Superior temporal gyrus (tissue), 1 donor: ENCODE data around the gene PKIB.
"Not testable (repeated sequence)": the region's sequence is repeated elsewhere in the genome, so short reads cannot be mapped to it uniquely, and the experiment has no call there.

Experiments used
- DNase-seq: peaks from one replicate; pipeline ENCODE4 v3.0.0-alpha.2; 2016; ENCODE audit errors: extremely low spot score

The PKIB gene

DNA sequence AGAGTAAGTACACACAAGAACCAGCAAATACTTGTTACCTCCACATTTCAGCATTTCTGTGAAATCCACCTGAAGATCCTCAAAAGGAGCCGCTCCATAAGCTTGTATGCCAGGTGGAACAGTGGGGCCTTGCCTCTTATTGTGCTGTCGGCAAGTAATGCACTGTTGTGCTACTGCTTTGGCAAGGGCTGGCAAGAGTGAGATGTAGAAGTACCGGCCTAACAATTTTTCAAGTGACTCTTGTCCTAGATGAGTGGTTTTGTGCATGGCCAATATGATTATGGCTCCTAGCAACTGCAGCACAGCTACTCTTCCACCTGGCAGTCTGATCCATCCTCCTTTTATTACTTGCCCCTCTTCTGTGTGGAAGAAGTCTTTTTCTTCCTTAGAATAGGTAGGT, 134.7 kb downstream of the PKIB start:
- not testable (repeated sequence) for DNase-seq

DNA sequence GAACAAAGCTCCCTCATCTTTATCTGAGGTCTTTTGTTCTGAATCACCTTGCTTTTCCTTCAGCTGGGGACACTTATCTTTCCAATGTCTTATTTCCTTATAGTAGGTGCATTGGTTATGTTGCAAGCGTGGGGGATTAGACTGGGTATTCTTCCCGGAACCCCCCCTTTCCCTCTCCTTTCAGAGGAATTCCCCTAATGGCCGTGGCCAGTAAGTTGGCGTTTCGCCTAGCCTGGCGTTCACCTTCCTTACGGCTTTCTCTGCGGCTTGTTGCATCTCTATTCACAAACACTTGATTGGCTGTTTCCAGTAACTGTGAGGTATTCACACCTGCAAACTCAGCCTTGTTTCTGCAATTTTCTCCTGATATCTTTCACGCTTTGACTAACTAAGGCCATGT, 136.5 kb downstream of the PKIB start:
- DNase-seq: no peak

DNA sequence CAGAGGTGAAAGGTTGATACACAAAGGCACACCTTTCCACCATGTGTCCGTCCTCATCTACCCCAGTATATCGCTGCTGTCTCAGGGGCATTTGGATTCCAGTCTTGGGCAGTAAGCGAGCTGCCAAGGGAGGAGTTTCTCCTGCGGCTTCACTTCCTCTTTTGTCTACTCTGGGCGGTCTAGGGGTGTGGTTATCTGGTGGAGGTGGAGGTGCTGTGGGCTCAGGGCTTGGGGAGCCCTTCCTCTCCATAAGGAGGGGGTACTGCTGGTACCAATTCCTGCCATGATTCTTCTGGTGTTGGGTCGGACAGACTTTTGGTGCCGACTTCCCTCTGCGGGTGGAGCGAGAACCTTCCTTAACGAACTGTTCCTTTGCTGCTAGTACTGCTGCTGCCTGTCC, 137.4 kb downstream of the PKIB start:
- no peak for DNase-seq

DNA sequence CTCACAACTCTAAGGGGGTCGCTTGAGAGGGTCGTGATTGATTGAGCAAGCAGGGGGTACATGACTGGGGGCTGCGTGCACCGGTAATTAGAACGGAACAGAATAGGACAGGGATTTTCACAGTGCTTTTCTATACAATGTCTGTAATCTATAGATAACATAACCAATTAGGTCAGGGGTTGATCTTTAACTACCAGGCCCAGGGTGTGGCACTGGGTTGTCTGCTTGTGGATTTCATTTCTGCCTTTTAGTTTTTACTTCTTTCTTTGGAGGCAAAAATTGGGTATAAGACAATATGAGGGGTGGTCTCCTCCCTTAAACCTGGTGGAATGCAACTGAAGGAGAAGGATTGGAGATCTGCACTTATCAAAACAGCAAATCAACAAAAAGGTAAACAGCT, 138.7 kb downstream of the PKIB start:
- not testable (repeated sequence) for DNase-seq

DNA sequence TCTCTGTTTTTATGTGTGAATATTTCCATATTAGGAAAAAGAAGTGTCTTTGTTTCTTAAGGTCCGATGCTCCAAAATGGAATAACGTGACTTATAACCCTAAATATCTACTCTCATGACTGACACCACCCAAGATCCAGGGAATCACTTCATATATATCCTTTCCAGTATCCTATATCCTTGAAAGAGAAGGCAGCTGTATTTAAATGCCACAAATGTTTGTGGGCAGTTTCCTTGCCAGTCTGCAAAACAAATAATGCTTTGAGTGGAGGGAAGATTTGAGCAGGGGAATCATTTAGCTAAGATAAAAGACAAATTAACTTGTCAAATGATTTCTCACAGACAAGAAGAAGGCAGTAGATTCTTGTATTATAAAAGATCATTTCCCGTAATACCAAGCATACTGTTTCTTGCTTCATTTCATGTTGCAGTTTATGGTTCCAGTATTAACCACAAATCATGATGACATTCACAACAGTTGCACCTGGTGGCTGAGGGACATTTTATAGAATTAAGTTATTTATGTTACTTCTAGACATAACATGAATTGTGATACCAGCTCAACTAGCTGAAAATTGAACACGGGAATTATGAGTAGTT, 139.3 kb downstream of the PKIB start:
- DNase-seq: no peak

DNA sequence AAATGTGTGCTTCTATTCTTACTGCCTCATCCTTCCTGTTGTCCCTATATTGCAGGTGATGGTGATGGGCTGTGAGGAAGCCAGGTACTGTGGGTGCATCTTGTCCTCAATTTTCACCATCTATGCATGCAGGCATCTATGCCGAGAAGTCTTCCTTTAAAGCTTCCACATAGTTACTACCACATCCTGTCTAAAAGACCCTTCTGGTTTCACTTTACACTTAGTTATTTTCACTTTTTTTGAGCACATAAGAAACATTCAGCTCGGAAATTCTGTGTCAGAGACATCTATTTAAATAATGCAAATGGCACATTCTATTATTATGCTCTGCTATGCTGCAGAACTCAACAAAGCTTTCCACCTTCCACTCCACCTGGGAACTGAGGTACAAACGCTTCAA, 141.1 kb downstream of the PKIB start:
- DNase-seq: no peak

DNA sequence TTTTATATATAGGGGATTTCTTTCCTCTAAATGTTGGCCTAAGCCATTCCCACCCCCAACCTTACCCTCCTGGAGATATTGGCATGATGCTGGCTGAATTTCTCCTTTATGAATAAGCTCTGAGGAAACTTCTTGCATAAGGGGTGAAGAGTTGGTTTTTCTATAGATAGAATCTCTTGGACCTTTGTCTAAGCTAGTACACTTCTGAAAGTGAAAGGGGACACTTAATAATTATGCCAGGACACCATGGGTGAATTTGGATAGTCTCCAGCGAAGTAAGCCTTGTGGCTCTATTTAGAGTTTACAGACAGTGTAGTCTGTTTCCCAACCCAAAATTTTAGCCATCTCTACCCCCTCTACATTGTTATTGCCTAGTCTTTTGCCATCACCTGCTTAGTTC, 142.3 kb downstream of the PKIB start:
- DNase-seq: no peak

DNA sequence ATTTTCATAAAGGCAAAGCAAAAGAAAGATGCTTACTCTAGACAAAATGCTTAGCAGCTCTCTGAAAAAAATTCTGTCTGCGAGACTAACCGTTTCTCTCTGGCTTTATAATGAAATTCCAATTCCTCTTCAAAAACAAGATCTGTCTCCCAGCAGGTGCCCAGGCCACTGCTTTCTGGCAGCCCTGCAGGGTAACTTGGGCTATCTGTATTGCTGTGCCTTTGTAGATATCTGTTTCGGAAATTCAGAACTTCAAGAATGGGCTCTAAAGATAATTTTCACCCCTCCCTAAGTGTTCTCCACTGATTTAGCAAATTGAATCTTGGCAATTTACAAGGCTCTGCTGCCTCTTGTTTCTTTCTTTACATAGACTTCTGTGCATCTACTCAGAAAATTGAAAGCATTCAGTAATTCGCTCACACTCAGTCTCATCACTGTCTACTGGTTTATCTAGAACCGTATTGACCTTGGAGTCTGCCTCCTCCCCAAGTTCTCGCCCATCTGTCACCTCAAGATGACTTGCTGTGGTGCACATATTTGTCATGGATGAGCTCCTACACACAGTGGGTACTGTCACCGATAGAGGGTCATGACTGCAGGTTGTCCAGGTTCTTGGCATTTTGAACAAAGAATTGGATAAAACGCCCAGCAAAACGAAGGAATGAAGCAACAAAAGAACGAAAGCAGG, 142.9 kb downstream of the PKIB start:
- DNase-seq: no peak

DNA sequence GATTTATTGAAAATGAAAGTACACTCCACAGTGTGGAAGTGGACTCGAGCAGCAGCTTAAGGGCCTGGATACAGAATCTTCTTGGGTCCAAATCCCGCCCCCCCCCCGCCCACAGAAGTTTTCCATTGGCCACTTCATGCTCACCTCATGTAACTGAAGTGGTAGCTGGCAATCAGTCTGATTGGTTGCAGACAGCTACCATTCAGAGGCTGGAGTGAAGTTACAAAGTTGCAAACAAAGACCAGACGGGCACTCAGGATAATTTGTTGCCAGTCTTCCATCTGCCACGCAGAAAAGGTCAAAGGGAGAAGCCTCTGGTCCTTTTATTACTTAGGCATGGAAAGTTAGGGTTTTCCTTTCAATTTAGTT, 143.5 kb downstream of the PKIB start:
- DNase-seq: no peak

DNA sequence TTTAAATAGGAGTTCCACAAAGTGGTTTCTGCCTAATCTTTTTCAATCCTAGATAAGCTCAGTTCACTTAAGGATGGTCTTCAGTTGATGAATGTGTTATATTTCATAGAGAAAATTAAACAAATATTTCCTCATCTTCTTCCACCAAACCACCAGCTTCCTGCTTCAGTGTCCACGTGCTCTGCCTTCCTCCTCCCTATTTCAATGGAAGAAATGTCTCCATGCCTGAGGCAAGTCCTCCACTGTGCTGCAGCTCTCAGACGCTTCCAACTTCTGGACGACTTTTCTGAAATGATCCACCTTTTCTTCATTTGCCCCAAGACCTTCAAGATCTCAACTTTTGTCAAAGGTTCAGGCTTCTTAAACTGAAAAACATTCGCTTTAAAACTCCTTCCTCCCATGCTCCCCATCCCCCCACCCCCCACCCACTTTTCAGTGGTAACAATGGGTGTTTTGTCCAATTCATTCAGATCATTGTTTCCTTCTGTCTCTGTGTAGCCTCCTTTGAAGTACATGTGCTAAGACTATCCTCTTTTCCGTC, 144.1 kb downstream of the PKIB start:
- no peak for DNase-seq

DNA sequence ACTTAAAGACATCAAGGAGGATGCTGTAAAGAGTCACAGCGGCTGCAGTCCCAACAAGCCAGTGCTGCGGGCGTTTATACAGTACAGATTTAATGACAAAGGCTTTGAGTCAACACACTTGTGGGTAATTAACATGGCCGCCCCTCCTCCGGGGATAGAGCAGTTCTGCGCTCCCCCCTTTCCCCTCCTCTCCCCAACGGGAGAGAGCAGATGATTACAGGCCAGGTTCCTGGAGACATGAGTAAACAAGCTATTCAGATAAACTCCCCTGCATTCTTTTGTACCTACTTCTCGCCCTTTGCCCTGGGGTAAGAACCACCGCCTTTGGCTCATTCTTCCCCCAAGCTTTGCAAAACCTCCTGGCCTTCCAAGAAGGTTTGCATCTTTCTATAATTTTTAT, 145.7 kb downstream of the PKIB start:
- DNase-seq: no peak

DNA sequence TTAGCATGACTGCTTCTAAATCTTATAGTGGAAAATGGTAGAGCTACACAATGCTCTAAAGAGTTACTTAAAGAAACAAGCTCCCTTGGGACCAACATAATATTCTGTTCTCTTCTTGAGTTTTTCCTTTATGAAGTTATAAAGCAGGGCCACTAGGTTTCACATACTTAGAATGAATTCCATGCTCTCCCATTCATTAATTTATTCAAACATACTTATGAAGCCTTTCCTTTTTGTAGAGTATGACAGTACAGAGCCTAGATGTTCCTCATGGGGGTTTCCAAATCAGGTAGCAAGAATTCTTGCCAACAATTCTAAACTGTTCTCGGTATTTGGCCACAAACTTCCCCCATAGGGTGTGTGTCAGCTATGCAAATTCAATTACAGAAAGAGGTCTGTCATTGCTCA, 148.7 kb downstream of the PKIB start:
- no peak for DNase-seq

DNA sequence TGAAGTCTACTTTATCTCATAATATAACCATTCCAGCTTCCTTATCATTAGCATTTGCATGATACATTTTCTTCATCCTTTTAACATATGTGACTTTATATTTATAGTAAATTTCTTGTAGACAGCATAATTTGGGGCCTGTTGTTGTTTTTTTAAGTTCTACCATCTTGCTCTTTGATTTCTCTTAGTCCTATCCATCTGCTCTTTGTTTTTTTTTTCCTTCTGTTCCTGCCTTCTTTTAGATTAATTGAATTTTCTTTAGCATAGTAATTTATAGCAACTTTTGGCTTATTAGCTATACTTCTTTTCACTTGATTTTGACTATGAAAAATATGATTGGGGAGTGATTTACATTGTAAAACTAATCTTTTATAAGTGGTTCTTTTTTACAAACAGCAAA, 150.1 kb downstream of the PKIB start:
- no peak for DNase-seq

DNA sequence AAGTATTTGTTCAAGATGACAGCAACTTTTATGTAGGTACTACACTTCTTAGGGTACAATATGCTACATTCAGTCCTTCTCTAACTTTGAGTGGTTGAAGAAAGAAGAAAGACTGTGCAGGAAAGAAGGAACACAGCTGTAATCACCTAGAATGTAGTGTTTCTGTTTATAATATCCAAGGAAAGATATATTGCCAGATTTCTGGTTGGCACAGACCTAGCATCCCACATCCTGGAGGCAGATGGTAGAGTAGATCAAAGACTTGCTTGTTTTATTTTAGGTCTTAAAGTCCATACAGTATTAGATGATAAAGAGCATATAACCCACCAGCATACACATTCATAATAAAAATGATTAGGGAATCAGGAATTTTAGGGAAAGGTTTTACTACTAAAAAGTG, 156.1 kb downstream of the PKIB start:
- no peak for DNase-seq

DNA sequence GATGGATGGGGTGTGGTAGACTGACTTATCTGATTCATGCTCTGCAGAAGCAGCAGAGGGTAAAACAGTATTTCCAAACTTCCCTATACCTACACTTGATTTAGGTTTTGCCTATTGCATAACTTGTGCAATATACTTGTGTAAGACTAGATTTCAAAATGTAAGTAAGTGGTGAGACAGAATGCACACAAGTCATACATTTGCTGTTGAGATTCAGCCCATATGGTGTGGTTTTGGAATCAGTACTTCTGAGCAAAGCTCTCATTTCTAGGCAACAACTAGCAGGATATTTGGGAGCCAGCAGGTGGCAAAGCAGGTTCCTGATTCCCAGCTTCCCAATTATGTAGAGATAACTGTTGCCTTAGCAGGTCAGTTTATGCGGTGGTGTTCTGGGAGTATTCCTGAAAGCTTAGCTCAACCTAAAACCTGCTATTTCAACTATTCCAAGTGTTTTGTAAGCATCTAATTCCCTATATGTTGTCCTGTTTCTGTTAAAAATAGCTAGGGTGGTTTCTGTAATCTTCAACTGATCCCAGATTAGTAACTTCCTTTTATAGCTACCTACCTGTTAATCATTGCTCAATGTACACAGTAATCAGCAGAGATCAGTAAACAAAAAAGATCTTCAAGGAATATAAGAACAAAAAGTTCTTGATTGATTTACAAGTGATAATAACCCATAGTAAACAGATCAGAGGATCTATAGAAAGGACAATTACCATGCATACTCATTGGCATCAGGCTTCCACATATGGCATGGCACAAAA, 160.8 kb downstream of the PKIB start:
- no peak for DNase-seq

DNA sequence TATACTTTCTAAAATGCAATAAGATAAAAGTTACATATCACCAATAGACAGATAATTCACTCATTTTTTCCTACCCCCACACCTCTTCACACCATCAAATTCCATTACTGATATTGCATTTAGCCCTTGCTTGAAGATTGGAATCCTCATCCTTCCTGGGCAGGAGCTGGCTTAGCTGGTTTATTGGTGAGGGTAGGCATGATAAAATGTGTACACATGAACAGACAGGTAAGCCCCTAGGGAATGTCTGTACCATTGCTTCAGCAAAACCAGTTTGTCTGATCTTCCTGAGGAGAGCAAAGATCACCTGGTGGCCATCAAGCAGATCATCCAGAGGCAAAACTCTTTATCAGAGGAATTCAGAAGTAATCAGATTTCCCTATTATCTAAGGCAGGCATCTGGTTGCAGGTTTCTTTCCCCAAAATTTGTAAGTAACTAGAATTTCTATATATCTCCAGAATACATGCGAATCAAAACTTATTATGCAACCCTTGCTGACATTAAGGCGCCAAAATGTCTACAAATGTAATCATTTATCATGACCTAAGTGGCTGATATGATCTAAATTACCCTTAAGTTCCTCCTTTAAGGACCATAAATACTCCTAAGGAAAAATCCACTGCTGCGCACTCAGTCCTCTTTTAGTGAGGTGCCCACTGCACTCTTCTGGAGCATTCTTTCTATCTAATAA, 162.7 kb downstream of the PKIB start:
- no peak for DNase-seq
